K562 (cell line): ENCODE data around the gene SRF. TPM values are rescaled to one million over a fixed set of nuclear protein-coding genes. Genes with fewer than 3 reads are reported as not detected.

ENCODE experiments used
- ATAC-seq: fragments of 200-7000 bp; cut with Tn5 transposase; 3 replicates; pipeline ENCODE4 v1.9.1; 2020; ENCODE audit warnings: moderate library complexity
- BruUV-seq: library from RNA; stranded (reverse); fragments of 400-500 nt; replicated peaks from 2 replicates; lab custom pipeline; 2021; lab: Mats Ljungman, UMichigan
- CTCF ChIA-PET: fragments of 300-600 bp; formaldehyde crosslinking; extraction: SDS; loops from one replicate; lab custom pipeline; 2021; ENCODE audit warnings: low intra/inter-chr PET ratio; lab: Yijun Ruan, JAX
- POLR2A ChIA-PET: fragments of 300-600, 350-650 bp; sonication (Branson Sonifier 250); formaldehyde crosslinking; extraction: SDS; loops from one replicate; lab custom pipeline; 2021; ENCODE audit warnings: antibody characterized with exemption, inconsistent platforms; lab: Yijun Ruan, JAX
- DNase-seq, 4 experiments: peaks; one replicate each; pipeline versions ENCODE4 v3.0.0 to v3.0.0-alpha.2; 2011 to 2018; ENCODE audit warnings: low spot score in 3 of 4, mixed read lengths in 3 of 4; ENCODE audit errors: extremely low read depth in 1 of 4
- FAIRE-seq: peaks from 2 replicates; lab custom pipeline; 2011; peaks lifted over from hg19 to GRCh38; lab: Jason Lieb, UNC
- H2AFZ ChIP-seq: 2 replicates; pipeline ENCODE4 v1.6.0; 2011; ENCODE audit warnings: low read depth, low read length, control low read depth, inconsistent platforms
- H3K27ac ChIP-seq: fragments of 200-600 bp; 3 replicates; pipeline ENCODE4 v1.8.0; 2011; ENCODE audit warnings: low read depth, mild to moderate bottlenecking, control low read depth, inconsistent platforms, low read length, moderate library complexity, mixed read lengths; ENCODE audit errors: extremely low read depth
- H3K27me3 ChIP-seq, 2 experiments: fragments of 300-600 bp in 1 of 2; 2 replicates in 1 of 2; 3 replicates in 1 of 2; pipeline versions ENCODE4 v1.6.0 to v1.8.0; 2011; ENCODE audit warnings: inconsistent platforms in 2 of 2, low read length in 2 of 2, mild to moderate bottlenecking in 1 of 2, mixed read lengths in 1 of 2, moderate library complexity in 1 of 2; ENCODE audit not compliant: control insufficient read depth in 2 of 2, insufficient read depth in 2 of 2
- H3K36me3 ChIP-seq: fragments of 300-600 bp; 3 replicates; pipeline ENCODE4 v1.8.0; 2011; ENCODE audit warnings: mild to moderate bottlenecking, low read length, inconsistent platforms; ENCODE audit not compliant: control insufficient read depth, insufficient read depth
- H3K4me1 ChIP-seq, 2 experiments: fragments of 200-600 bp in 1 of 2; replicated peaks in 1 of 2; 2 replicates in 1 of 2; 3 replicates in 1 of 2; pipeline versions ENCODE4 v1.5.1 to v1.8.0; 2011; ENCODE audit warnings: inconsistent platforms in 2 of 2, low read length in 2 of 2, mild to moderate bottlenecking in 1 of 2, mixed read lengths in 1 of 2, moderate library complexity in 1 of 2; ENCODE audit not compliant: control insufficient read depth in 2 of 2, insufficient read depth in 2 of 2
- H3K4me2 ChIP-seq: 2 replicates; pipeline ENCODE4 v1.6.1; 2011; ENCODE audit warnings: low read length, control low read depth, inconsistent platforms, mixed read lengths; ENCODE audit not compliant: insufficient read depth
- H3K4me3 ChIP-seq: fragments of 200-600 bp; sonication (generic), shearing (Covaris generic); 2 replicates; pipeline ENCODE4 v1.5.1; 2016; ENCODE audit warnings: control low read depth, inconsistent platforms
- H3K79me2 ChIP-seq: fragments of 200-600 bp; 3 replicates; pipeline ENCODE4 v1.8.0; 2011; ENCODE audit warnings: low read length, inconsistent platforms; ENCODE audit not compliant: control insufficient read depth, insufficient read depth
- H3K9ac ChIP-seq, 2 experiments: 2 replicates each; pipeline versions ENCODE4 v1.6.0 to v1.6.1; 2011; ENCODE audit warnings: low read depth in 2 of 2, low read length in 2 of 2, control low read depth in 1 of 2, inconsistent platforms in 1 of 2, mild to moderate bottlenecking in 1 of 2, mixed read lengths in 1 of 2; ENCODE audit not compliant: insufficient read depth in 1 of 2
- H3K9me1 ChIP-seq: one replicate; pipeline ENCODE4 v1.6.0; 2011; ENCODE audit warnings: inconsistent platforms, mild to moderate bottlenecking, low read length, moderate library complexity; ENCODE audit not compliant: control insufficient read depth, insufficient read depth
- H3K9me3 ChIP-seq: replicated peaks from 2 replicates; pipeline ENCODE4 v1.5.1; 2011; ENCODE audit warnings: low read depth, low read length, inconsistent platforms; ENCODE audit not compliant: control insufficient read depth, insufficient read depth
- H4K20me1 ChIP-seq: replicated peaks from 2 replicates; pipeline ENCODE4 v1.6.1; 2011; ENCODE audit warnings: low read length, inconsistent platforms, mixed read lengths; ENCODE audit not compliant: control insufficient read depth, insufficient read depth
- ARID1B ChIP-seq: fragments of 450-650 bp; IDR thresholded peaks from 2 replicates; pipeline ENCODE4 v1.6.1; 2016; ENCODE audit warnings: antibody characterized with exemption, mild to moderate bottlenecking, inconsistent platforms
- BHLHE40 ChIP-seq: IDR thresholded peaks from 2 replicates; pipeline ENCODE4 v1.6.1; 2011; ENCODE audit warnings: low read length, improper control_type of control experiment
- CBFB ChIP-seq: sonication (generic); formaldehyde crosslinking; IDR thresholded peaks from 2 replicates; pipeline ENCODE4 v1.4.0; 2020; ENCODE audit warnings: mild to moderate bottlenecking, missing genetic modification reagents
- DPF2 ChIP-seq: fragments of 450-650 bp; IDR thresholded peaks from 2 replicates; pipeline ENCODE4 v1.6.1; 2016
- EHMT2 ChIP-seq: fragments of 450-650 bp; IDR thresholded peaks from 2 replicates; pipeline ENCODE4 v1.6.1; 2018; ENCODE audit warnings: antibody characterized with exemption
- ETV1 ChIP-seq: fragments of 450-650 bp; conservative IDR thresholded peaks from 2 replicates; pipeline ENCODE4 v1.6.1; 2016; ENCODE audit warnings: missing genetic modification characterization, control low read depth, low read depth, missing compliant biosample characterization
- HNRNPH1 ChIP-seq: fragments of 200-400 bp; formaldehyde crosslinking; optimal IDR thresholded peaks from 2 replicates; pipeline ENCODE3; 2017; ENCODE audit warnings: low read depth, mild to moderate bottlenecking, low read length, moderate library complexity
- RBBP5 ChIP-seq: fragments of 200-600 bp; sonication (generic); IDR thresholded peaks from 2 replicates; pipeline ENCODE4 v1.6.1; 2012; ENCODE audit warnings: borderline replicate concordance, mild to moderate bottlenecking, low read length, control low read depth, inconsistent platforms; ENCODE audit not compliant: insufficient read depth, poor library complexity, severe bottlenecking
- RBM14 ChIP-seq: fragments of 200-400 bp; formaldehyde crosslinking; IDR thresholded peaks from 2 replicates; pipeline ENCODE4 v1.6.1; 2018; ENCODE audit warnings: low read depth, mild to moderate bottlenecking, low read length, moderate library complexity, borderline replicate concordance; ENCODE audit not compliant: insufficient read depth
- RCOR1 ChIP-seq, 2 experiments: IDR thresholded peaks; 2 replicates each; pipeline ENCODE4 v1.6.1; 2012; ENCODE audit warnings: low read depth in 2 of 2, low read length in 2 of 2, borderline replicate concordance in 1 of 2, improper control_type of control experiment in 1 of 2
- SMAD1 ChIP-seq: fragments of 150-350 bp; IDR thresholded peaks from 2 replicates; pipeline ENCODE4 v1.6.1; 2014; ENCODE audit warnings: low read length, low read depth; ENCODE audit not compliant: partially characterized antibody
- SMARCA4 ChIP-seq: fragments of 450-650 bp; IDR thresholded peaks from 2 replicates; pipeline ENCODE4 v1.6.1; 2016
- TAL1 ChIP-seq: fragments of 450-650 bp; IDR thresholded peaks from 2 replicates; pipeline ENCODE4 v1.6.1; 2016; ENCODE audit warnings: mild to moderate bottlenecking
- XRCC3 ChIP-seq: fragments of 450-650 bp; IDR thresholded peaks from 2 replicates; pipeline ENCODE4 v1.6.1; 2017; ENCODE audit warnings: mild to moderate bottlenecking, moderate library complexity
- ZBED1 ChIP-seq: IDR thresholded peaks from 2 replicates; pipeline ENCODE4 v1.6.1; 2014
- ZBTB17 ChIP-seq: fragments of 450-650 bp; formaldehyde crosslinking; IDR thresholded peaks from 2 replicates; pipeline ENCODE4 v1.4.0; 2020; ENCODE audit warnings: mild to moderate bottlenecking
- ZNF140 ChIP-seq: fragments of 250-450 bp; sonication (Bioruptor Pico); IDR thresholded peaks from 2 replicates; pipeline ENCODE4 v1.8.0; 2021; ENCODE audit warnings: moderate library complexity, mild to moderate bottlenecking, inconsistent platforms
- ZNF143 ChIP-seq: sonication (generic); formaldehyde crosslinking; IDR thresholded peaks from 2 replicates; pipeline ENCODE4 v1.9.0; 2022; ENCODE audit warnings: mild to moderate bottlenecking, missing genetic modification reagents
- WGBS: fragments of 100-300 bp; shearing (Covaris generic); methylation state at CpG from one replicate; pipeline ENCODE4 v1.1.6; 2016; ENCODE audit warnings: low coverage, mixed read lengths; ENCODE audit not compliant: insufficient coverage; ENCODE audit errors: missing lambda C conversion rate; 5-methylcytosine and 5-hydroxymethylcytosine counted together
- in situ Hi-C: fragments of 300-500 bp; cut with MboI; formaldehyde crosslinking; loops from 4 replicates; pipeline ENCODE4 v1.15.0; 2018; ENCODE audit warnings: inconsistent platforms, mixed read lengths
- intact Hi-C: fragments of 100-400 bp; cut with micrococcal nuclease; formaldehyde crosslinking; loops from 2 replicates; pipeline ENCODE4 v1.14.2; 2022
- polyA plus RNA-seq, 8 experiments: library from polyadenylated mRNA; depleted of rRNA in 4 of 8; stranded (reverse) in 5 of 8; unstranded in 3 of 8; fragments of >200 nt; fragmentation: Nextera tagmentation in 2 of 8; fragmentation: Illumina TruSeq in 1 of 8; extraction: Ambion mirVana in 2 of 8; extraction: Trizol in 1 of 8; gene quantifications; 2 replicates each; pipeline versions ENCODE4 v1.2.1 to v1.2.3, GENCODE V29; 2011 to 2014; ENCODE audit warnings: inconsistent platforms in 1 of 8, missing spikeins in 1 of 8
- total RNA-seq, 7 experiments: library from RNA; depleted of rRNA in 6 of 7; stranded (reverse); fragments of >200 nt in 6 of 7; fragmentation: Illumina TruSeq in 2 of 7; extraction: Trizol in 2 of 7; gene quantifications; 2 replicates each; pipeline versions ENCODE4 v1.2.1 to v1.2.3, GENCODE V29; 2011 to 2021; ENCODE audit warnings: low replicate concordance in 1 of 7
- TF ChIP-seq, protein P1 (sequence below): fragments of 250-450 bp; sonication (Bioruptor Pico); IDR thresholded peaks from 2 replicates; pipeline ENCODE4 v1.5.0; 2020; ENCODE audit warnings: mild to moderate bottlenecking
- TF ChIP-seq, protein P2 (sequence below): sonication (generic); formaldehyde crosslinking; IDR thresholded peaks from 2 replicates; pipeline ENCODE4 v1.9.0; 2022; ENCODE audit warnings: mild to moderate bottlenecking, missing genetic modification reagents
- TF ChIP-seq, protein P3 (sequence below): sonication (generic); formaldehyde crosslinking; IDR thresholded peaks from 2 replicates; pipeline ENCODE4 v1.8.0; 2022; ENCODE audit warnings: mild to moderate bottlenecking, missing genetic modification reagents

SRF gene
- total and polyA plus RNA-seq, 9 of the 15 experiments (the other 6 are each of a cell fraction or from before 2014, with no cell fraction given), result 2.5 to 37.0 (median 24.6) TPM

DNA sequence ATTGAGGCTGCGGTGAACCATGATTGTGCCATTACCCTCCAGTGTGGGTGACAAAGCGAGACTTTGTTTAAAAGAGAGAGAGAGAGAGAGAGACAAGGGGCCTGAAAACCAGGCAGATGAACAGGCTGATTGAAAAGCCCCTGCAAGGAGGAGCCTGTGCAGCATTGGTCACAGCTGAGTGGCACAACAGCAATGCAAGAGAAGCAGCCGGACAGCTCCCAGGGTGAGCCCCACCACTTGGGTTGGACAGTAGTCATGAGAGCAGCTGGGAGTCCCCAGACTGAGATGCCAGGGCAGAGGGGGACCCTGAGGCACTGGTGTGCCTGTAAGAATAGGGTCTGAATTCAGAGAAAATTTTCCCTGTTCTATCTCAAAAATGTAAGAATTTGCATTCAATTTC lies 48.0 kb downstream of the SRF start (continued):
- TF ChIP-seq, protein P1, sequence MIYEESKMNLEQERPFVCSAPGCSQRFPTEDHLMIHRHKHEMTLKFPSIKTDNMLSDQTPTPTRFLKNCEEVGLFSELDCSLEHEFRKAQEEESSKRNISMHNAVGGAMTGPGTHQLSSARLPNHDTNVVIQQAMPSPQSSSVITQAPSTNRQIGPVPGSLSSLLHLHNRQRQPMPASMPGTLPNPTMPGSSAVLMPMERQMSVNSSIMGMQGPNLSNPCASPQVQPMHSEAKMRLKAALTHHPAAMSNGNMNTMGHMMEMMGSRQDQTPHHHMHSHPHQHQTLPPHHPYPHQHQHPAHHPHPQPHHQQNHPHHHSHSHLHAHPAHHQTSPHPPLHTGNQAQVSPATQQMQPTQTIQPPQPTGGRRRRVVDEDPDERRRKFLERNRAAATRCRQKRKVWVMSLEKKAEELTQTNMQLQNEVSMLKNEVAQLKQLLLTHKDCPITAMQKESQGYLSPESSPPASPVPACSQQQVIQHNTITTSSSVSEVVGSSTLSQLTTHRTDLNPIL (CRISPR knock-in tag), result no peak
- TF ChIP-seq RBM14, result no peak

DNA sequence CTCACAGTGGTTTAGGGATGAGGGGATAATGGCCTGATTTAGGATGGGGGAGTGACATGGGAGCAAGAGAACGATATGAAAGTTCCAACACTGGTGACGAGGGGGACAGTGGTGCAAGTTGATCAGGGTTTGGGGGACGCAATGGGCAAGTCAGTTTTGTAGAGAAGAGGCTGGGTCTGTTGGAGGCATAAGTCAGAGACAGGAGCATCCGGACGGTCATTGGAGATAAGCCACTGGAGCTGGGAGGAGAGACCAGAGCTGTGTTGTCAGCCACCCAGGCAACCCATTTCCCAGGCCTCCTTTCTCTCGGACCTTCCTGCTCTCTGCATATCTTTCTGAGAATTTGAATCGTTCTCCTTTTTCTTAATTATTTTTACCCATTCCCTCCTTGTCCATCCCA lies 48.7 kb downstream of the SRF start:
- POLR2A ChIA-PET, result interaction anchor here (0.5 to 10.7 kb wide), 13 partner anchors 6 to 299 kb away, joined by 3 to 118 read pairs (median 5); partner anchors contain the start of genes CUL9, DNPH1 and SRF
- no peaks in the 10 kb centered on the region for H3K9me3 ChIP-seq
- peak overlapping the region; percentile 30 for H3K4me2 ChIP-seq
- 0 out of 3 replicates have a peak overlapping the region, but pooled peaks have one; percentile 21 for H3K27ac ChIP-seq
- intact Hi-C loops, result no loop called here
- peak; percentile 76 for ATAC-seq
- H3K4me1 ChIP-seq, result peaks cover 12 to 28% of the 10 kb centered on the region in 2 experiments; a peak in 4 of 5 replicates
- CTCF ChIA-PET, result no interaction called here
- 0 out of 2 replicates have a peak overlapping the region, but pooled peaks have one; percentile 5 for H2AFZ ChIP-seq
- in situ Hi-C loops, result no loop called here
- peak overlapping the region in 1 of 2 experiments; percentile 76; a peak in 1 of 4 replicates for H3K9ac ChIP-seq
- FAIRE-seq, result peak; percentile 81
- no peaks in the 10 kb centered on the region for H3K79me2 ChIP-seq
- no peaks in the 10 kb centered on the region for H3K27me3 ChIP-seq
- no peaks in the 10 kb centered on the region for H3K9me1 ChIP-seq
- peaks cover 18% of the 10 kb centered on the region; the same call in 1 of the 3 replicates for H3K36me3 ChIP-seq
- no TSS peak for BruUV-seq
- H4K20me1 ChIP-seq, result no peaks in the 10 kb centered on the region
- WGBS, result 14% methylated on average over 7 of the region's 7 CpGs
- DNase-seq, result peak in 2 of 4 experiments; percentile 71 to 78
- H3K4me3 ChIP-seq, result no peak overlapping the region
- no peak for TF ChIP-seq SMAD1
- TF ChIP-seq RBBP5, result no peak
- no peak for TF ChIP-seq BHLHE40
- no peak for TF ChIP-seq ZBTB17 (CRISPR knock-in tag)
- TF ChIP-seq RCOR1 (IDR thresholded peaks at IDR 0.05; ENCODE audit: borderline replicate concordance in 1 of 2, low read depth in 2 of 2, low read length in 2 of 2), result peak in 1 of 2 experiments; percentile 30; a peak in 1 of 4 replicates
- TF ChIP-seq DPF2, result peak; percentile 55; the same call in 1 of the 2 replicates
- TF ChIP-seq, protein P2, sequence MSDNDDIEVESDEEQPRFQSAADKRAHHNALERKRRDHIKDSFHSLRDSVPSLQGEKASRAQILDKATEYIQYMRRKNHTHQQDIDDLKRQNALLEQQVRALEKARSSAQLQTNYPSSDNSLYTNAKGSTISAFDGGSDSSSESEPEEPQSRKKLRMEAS (CRISPR knock-in tag), result 0 out of 2 replicates have a peak, but pooled peaks have one; percentile 1
- peak; percentile 38; the same call in 1 of the 2 replicates for TF ChIP-seq ARID1B
- TF ChIP-seq HNRNPH1, result no peak
- TF ChIP-seq ZBED1, result no peak
- TF ChIP-seq EHMT2, result peak; percentile 75
- TF ChIP-seq XRCC3, result no peak
- TF ChIP-seq ZNF143 (CRISPR knock-in tag), result 0 out of 2 replicates have a peak, but pooled peaks have one; percentile 4
- peak; percentile 41; the same call in 1 of the 2 replicates for TF ChIP-seq ETV1
- peak; percentile 32; the same call in 1 of the 2 replicates for TF ChIP-seq SMARCA4
- peak; percentile 14; the same call in 1 of the 2 replicates for TF ChIP-seq TAL1
- TF ChIP-seq, protein P3, sequence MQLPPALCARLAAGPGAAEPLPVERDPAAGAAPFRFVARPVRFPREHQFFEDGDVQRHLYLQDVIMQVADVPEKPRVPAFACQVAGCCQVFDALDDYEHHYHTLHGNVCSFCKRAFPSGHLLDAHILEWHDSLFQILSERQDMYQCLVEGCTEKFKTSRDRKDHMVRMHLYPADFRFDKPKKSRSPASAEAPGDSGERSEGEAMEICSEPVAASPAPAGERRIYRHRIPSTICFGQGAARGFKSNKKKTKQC (CRISPR knock-in tag), result no peak
- TF ChIP-seq CBFB (CRISPR knock-in tag), result no peak
- TF ChIP-seq ZNF140 (CRISPR knock-in tag), result no peak
